Measurements from ENCODE around the gene HMOX1. TPM values are rescaled to one million over a fixed set of nuclear protein-coding genes. Genes with fewer than 3 reads are reported as not detected.

Gene HMOX1
- total RNA-seq, 1 donor from 2014 or later: 27.1 TPM

GRCh38 chr22:35439365-35439717, 58.4 kb downstream of the HMOX1 start:
- Histone ChIP-seq H3K4me1 (no peaks in the 10 kb centered on the region), H3K27me3 (no peaks in the 10 kb centered on the region), H3K27ac (no peak overlapping the region), H3K9me3 (no peaks in the 10 kb centered on the region), H3K4me3 (no peak overlapping the region), H3K36me3 (no peaks in the 10 kb centered on the region)
- TF ChIP-seq CTCF (IDR thresholded peaks at IDR 0.05): no peak
- intact Hi-C loops (cut with DNase I): loop anchor here (10.0 kb wide), 1 partner anchor 685 kb away; no protein-coding TSS in a partner anchor
- DNase-seq (ENCODE audit: low spot score in 2 of 2): no peak

DNA sequence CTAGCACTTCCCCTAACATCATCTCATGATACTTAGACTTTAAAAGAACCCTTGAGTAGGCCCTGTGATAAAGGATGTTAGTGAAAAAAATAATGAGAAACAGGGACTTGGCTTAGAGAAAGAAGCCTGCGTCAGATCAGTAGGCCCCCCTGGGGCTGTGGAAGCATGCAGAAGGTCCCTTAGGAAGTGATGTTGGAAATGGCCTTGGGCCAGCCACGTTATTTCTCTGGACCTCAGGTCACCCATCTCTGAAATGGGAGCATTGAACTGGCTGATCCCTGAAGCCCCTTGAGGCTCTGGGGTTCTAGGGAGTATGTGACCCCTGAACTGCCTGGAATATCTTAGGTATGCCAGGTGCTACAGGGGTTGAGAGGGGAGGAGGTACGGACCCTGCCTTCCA, 59.2 kb downstream of the HMOX1 start:
- no peak overlapping the region for H3K4me3 ChIP-seq
- no peak for TF ChIP-seq CTCF (IDR thresholded peaks at IDR 0.05)
- H3K36me3 ChIP-seq: no peaks in the 10 kb centered on the region
- no peaks in the 10 kb centered on the region for H3K4me1 ChIP-seq
- no peaks in the 10 kb centered on the region for H3K9me3 ChIP-seq
- intact Hi-C loops (cut with DNase I): no loop called here
- no peak overlapping the region for H3K27ac ChIP-seq
- no peak for DNase-seq (ENCODE audit: low spot score in 2 of 2)
- no peaks in the 10 kb centered on the region for H3K27me3 ChIP-seq

- Histone ChIP-seq H3K27me3 (no peaks in the 10 kb centered on the region), H3K27ac (no peak overlapping the region), H3K4me1 (no peaks in the 10 kb centered on the region), H3K9me3 (no peaks in the 10 kb centered on the region), H3K4me3 (no peak overlapping the region), H3K36me3 (no peaks in the 10 kb centered on the region)
- DNase-seq (ENCODE audit: low spot score in 2 of 2): no peak
- TF ChIP-seq CTCF (IDR thresholded peaks at IDR 0.05): no peak
- intact Hi-C loops (cut with DNase I): no loop called here
Observed at GRCh38 chr22:35441489-35442100, 60.7 kb downstream of the HMOX1 start.

GRCh38 chr22:35442471-35442870, 61.6 kb downstream of the HMOX1 start:
- intact Hi-C loops (cut with DNase I): no loop called here
- no peak for DNase-seq (ENCODE audit: low spot score in 2 of 2)
- TF ChIP-seq CTCF (IDR thresholded peaks at IDR 0.05): no peak

DNA sequence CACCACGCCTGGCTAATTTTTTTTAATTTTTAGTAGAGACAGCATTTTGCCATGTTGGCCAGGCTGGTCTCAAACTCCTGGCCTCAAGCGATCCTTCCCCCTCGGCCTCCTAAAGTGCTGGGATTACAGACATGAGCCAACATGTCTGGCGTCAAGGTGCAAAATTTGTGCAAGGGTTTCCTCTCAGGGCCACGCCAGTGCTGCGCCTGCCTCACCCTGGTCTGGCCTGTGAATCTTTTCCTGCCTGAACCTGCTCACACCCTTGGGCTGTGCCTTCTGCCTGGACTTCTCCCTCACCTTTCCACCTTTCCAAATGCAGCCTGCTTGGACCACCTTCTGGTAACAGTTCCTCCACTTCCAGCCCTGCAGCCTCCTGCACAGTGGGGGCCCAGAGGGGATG, 62.4 kb downstream of the HMOX1 start:
- H3K4me1 ChIP-seq: no peaks in the 10 kb centered on the region
- no peak overlapping the region for H3K4me3 ChIP-seq
- no peaks in the 10 kb centered on the region for H3K9me3 ChIP-seq
- no peak overlapping the region for H3K27ac ChIP-seq
- no peaks in the 10 kb centered on the region for H3K36me3 ChIP-seq
- H3K27me3 ChIP-seq: no peaks in the 10 kb centered on the region
- no peak for DNase-seq (ENCODE audit: low spot score in 2 of 2)
- intact Hi-C loops (cut with DNase I): no loop called here
- TF ChIP-seq CTCF (IDR thresholded peaks at IDR 0.05): no peak

More at GRCh38 chr22:35442471-35442870, 61.6 kb downstream of the HMOX1 start:
- no peaks in the 10 kb centered on the region for H3K9me3 ChIP-seq
- no peaks in the 10 kb centered on the region for H3K36me3 ChIP-seq
- no peak overlapping the region for H3K27ac ChIP-seq
- H3K4me3 ChIP-seq: no peak overlapping the region
- H3K27me3 ChIP-seq: no peaks in the 10 kb centered on the region
- H3K4me1 ChIP-seq: no peaks in the 10 kb centered on the region

Other genes with a start within 250 kb of the HMOX1 start
- 6.8 TPM for gene HMGXB4, start 123.6 kb upstream of the HMOX1 start, total RNA-seq
- gene TOM1, start 81.2 kb upstream of the HMOX1 start, total RNA-seq: 84.4 TPM
- 31.1 TPM for gene MCM5, start 19.0 kb downstream of the HMOX1 start, total RNA-seq
- 6.6 TPM for gene RASD2, start 159.7 kb downstream of the HMOX1 start, total RNA-seq
- gene MB, start 236.2 kb downstream of the HMOX1 start, total RNA-seq: not detected